Fibroblast of pulmonary artery (primary cell): ENCODE measurements around the gene TMEM59.
"Not testable (repeated sequence)": the region's sequence is repeated elsewhere in the genome, so short reads cannot be mapped to it uniquely, and the experiment has no call there.

Source experiments
- DNase-seq: peaks from one replicate; pipeline ENCODE4 v3.0.0-alpha.2; 2010; ENCODE audit warnings: low read depth
- H3K4me3 ChIP-seq: replicated peaks from 2 replicates; pipeline ENCODE4 v1.5.1; 2011; ENCODE audit warnings: low read depth, mild to moderate bottlenecking, control low read depth, low read length, moderate library complexity
- TF ChIP-seq, protein P1 (sequence below): IDR thresholded peaks from 2 replicates; pipeline ENCODE4 v1.5.1; 2011; ENCODE audit warnings: mild to moderate bottlenecking, control low read depth, low read length, inconsistent platforms; ENCODE audit errors: missing control alignments

Gene TMEM59

DNA sequence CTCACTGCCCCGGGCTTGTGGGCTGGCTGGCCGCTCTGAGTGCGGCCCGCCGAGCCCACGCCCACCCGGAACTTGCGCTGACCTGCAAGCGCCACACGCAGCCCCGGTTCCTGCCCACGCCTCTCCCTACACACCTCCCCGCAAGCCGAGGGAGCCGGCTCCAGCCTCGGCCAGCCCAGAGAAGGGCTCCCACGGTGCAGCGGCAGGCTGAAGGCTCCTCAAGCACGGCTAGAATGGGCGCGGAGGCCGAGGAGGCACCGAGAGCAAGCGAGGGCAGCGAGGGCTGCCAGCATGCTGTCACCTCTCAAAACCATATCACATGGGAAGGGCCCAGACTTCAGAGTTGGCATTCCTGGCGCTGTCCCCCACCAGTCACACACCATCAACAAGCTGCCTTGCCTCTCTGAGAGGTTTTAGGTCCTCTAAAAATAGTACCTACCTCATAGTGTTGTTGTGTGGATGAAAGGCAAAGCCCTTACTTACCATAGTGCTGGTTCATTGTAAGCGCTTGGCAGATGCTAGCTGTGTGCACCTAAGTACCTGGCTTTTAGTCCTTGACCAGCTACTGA lies 48.4 kb downstream of the TMEM59 start:
- H3K4me3 ChIP-seq, result no peak overlapping the region
- TF ChIP-seq, protein P1, sequence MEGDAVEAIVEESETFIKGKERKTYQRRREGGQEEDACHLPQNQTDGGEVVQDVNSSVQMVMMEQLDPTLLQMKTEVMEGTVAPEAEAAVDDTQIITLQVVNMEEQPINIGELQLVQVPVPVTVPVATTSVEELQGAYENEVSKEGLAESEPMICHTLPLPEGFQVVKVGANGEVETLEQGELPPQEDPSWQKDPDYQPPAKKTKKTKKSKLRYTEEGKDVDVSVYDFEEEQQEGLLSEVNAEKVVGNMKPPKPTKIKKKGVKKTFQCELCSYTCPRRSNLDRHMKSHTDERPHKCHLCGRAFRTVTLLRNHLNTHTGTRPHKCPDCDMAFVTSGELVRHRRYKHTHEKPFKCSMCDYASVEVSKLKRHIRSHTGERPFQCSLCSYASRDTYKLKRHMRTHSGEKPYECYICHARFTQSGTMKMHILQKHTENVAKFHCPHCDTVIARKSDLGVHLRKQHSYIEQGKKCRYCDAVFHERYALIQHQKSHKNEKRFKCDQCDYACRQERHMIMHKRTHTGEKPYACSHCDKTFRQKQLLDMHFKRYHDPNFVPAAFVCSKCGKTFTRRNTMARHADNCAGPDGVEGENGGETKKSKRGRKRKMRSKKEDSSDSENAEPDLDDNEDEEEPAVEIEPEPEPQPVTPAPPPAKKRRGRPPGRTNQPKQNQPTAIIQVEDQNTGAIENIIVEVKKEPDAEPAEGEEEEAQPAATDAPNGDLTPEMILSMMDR, result no peak
- DNase-seq, result no peak

DNA sequence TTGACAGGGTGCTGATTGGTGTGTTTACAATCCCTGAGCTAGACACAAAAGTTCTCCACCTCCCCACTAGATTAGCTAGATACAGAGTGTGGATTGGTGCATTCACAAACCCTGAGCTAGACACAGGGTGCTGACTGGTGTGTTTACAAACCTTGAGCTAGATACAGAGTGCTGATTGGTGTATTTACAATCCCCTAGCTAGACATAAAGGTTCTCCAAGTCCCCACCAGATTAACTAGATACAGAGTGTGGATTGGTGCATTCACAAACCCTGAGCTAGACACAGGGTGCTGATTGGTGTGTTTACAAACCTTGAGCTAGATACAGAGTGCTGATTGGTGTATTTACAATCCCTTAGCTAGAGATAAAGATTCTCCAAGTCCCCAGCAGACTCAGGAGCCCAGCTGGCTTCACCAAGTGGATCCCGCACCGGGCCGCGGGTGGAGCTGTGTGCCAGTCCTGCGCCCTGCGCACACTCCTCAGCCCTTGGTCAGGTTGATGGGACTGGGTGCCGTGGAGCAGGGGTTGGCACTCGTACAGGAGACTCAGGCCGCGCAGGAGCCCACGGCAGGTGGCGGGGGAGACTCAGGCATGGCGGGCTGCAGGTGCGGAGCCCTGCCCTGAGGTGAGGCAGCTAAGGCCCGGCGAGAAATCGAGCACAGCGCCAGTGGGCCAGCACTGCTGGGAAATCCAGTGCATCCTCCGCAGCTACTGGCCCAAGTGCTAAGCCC lies 49.1 kb downstream of the TMEM59 start:
- not testable (repeated sequence) for H3K4me3 ChIP-seq, DNase-seq

DNA sequence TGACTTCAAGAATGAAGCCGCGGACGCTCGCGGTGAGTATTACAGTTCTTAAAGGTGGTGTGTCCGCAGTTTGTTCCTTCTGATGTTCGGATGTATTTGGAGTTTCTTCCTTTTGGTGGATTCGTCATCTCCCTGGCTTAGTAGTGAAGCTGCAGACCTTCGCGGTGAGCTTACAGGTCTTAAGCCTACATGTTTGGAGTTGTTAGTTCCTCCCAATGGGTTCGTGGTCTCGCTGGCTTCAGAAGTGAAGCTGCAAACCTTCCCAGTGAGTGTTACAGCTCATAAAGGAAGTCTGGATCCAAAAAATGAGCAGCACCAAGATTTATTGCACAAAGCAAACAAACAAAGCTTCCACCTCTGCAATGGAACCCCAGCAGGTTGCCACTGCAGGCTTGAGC lies 49.8 kb downstream of the TMEM59 start:
- no peak overlapping the region for H3K4me3 ChIP-seq
- DNase-seq, result no peak
- TF ChIP-seq, protein P1, result no peak

DNA sequence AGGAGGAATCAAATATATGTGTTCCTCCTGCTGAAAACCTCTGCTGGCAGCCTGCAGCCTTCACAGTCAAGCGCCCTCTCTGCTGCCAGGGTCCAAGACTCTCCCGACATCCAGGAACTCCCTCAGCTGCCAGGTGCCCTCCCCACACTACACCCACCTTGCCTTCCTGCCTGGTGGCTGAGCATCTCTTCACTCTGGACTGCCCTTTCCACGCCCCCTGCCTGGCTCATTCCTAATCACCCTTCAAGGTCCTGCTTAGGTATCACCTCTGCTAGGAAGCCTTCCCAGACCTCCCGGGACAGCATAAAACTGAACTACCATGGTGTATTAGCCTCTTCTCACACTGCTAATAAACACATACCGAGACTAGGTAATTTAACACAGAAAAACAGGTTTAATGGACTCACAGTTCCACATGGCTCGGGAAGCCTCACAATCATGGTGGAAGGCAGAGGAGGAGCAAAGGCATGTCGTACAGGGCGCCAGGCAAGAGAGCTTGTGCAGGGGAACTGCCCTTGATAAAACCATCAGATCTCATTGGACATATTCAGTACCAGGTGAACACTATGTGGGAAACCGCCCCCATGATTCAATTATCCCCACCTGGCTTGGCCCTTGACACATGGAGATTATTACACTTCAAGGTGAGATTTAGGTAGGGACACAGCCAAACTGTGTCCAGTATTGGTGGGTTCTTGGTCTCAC lies 50.3 kb downstream of the TMEM59 start:
- TF ChIP-seq, protein P1, result no peak
- H3K4me3 ChIP-seq, result no peak overlapping the region
- no peak for DNase-seq

DNA sequence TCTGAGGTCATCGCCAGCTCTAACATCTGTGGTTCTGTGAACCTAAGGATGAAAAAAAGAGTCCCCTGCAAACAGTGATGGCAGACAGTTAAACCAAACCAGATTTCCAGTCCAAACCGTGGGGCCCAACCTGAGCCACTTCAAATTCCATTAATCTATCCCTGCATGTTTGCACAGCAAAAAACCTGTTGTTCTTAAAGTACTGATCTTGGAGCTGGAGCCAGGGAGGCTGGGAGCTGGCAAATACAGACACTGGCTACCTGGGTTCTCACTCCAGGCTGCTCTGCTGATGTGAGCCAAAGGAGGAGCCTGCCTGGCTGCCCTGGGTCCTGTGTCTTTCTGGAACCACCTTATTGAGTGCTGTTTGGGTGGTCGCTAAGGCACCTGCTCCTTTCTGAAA lies 51.4 kb downstream of the TMEM59 start:
- no peak overlapping the region for H3K4me3 ChIP-seq
- TF ChIP-seq, protein P1, result no peak
- no peak for DNase-seq

DNA sequence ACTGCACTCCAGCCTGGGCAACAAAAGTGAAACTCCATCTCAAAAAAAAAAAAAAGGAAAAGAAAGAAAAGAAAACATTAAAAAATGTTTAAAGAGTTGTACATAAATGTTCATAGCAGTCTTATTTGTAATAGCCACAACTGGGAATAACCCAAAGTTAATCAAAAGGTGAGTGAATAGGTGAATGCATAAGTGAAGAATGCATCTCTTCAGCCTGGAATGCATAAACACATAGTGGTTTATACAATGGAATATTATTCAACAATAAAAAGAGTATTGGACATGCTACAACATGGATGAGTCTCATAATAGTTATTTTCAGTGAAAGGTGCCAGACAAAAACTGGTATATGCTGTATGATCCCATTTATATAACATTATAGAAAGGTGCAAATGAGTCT lies 53.1 kb downstream of the TMEM59 start:
- TF ChIP-seq, protein P1, result no peak
- no peak overlapping the region for H3K4me3 ChIP-seq
- DNase-seq, result no peak

DNA sequence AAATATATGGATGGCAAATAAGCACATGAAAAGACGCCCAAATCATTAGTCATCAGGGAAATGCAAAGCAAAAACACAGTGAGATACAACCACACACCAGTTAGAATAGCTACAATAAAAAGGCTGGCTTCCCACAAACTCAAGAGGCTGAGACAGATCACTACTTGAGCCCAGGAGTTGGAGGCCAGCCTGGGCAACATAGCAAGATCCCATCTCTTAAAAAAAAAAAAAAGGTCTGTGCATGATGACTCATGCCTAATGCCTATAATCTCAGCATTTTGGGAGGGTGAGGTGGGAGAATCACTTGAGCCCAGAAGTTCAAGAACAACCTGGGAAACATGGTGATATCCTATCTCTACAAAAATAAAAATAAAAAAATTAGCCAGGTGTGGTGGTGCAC lies 54.8 kb downstream of the TMEM59 start:
- H3K4me3 ChIP-seq, result no peak overlapping the region
- DNase-seq, result no peak
- TF ChIP-seq, protein P1, result no peak
